ENCODE results near the gene VSTM4.

VSTM4 gene

DNA sequence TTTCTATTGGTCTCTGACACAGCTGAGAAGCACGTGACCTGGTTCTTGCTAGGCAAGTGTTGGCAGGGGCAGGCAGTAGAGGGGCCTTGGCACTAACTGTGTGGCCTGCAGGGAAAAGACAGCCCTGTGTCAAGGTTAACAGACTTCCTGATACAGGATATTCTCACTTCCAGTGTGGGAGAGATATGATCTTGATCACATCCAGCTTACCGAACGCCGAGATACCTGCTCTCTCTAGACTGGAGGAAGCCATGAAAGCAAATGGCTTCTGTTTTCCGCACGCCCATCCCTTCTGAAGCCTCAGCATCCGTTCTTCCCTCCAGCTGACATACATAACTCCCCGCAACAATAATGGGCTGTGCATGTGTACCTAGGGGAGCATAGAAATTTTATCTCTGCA, 79.4 kb downstream of the VSTM4 start:
- no peaks in the 10 kb centered on the region for H3K9me3 Mint-ChIP-seq
- no peaks in the 10 kb centered on the region for H3K27me3 Mint-ChIP-seq (ENCODE audit: low read depth)
- no peak overlapping the region for H3K27ac Mint-ChIP-seq
- H3K4me3 Mint-ChIP-seq, result no peak overlapping the region
- no peaks in the 10 kb centered on the region for H3K4me1 Mint-ChIP-seq (ENCODE audit: low read depth)
- no peaks in the 10 kb centered on the region for H3K36me3 Mint-ChIP-seq (ENCODE audit: low read depth)
- no peak for DNase-seq (ENCODE audit: low spot score)

DNA sequence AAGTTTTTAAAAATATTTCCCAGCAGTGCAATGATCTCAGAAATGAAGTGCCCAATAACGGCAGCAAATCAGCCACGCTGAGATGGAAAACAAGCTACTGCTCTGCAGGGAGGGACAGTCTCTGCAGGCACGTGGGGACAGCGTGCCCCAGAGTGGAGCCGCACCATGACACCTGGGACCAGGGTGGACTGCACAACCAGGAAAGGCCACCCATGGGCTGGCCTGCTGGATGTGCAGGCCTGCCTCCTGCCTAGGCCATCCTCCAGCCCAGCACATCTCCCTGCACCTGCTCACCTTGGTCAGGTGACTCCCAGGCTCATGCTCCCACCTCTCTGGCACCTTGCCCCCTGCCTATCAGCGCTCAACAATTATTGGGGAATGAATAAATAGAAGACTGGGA, 80.4 kb downstream of the VSTM4 start:
- no peak overlapping the region for H3K4me3 Mint-ChIP-seq

DNA sequence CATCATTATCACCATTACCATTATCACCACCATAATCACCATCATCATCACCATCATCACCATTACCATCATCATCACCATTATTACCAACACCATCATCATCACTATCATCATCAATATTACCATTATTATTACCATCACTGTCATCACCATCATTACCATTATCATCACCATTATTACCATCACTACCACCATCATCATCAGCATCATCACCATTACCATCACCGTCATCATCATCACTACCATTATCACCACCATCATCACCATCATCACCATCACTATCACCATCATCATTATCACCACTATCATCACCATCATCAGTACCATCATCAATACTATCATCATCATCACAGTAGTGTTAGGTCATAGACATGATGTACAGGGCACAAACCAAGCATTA, 81.4 kb downstream of the VSTM4 start:
- Mint-ChIP-seq H3K27me3 (ENCODE audit: low read depth) (no peaks in the 10 kb centered on the region), H3K4me3 (no peak overlapping the region), H3K36me3 (ENCODE audit: low read depth) (no peaks in the 10 kb centered on the region), H3K27ac (no peak overlapping the region), H3K4me1 (ENCODE audit: low read depth) (no peaks in the 10 kb centered on the region), H3K9me3 (no peaks in the 10 kb centered on the region)
- no peak for DNase-seq (ENCODE audit: low spot score)

More for the DNA sequence above, 80.4 kb downstream of the VSTM4 start:
- DNase-seq (ENCODE audit: low spot score), result no peak
- H3K27ac Mint-ChIP-seq, result no peak overlapping the region
- H3K4me1 Mint-ChIP-seq (ENCODE audit: low read depth), result no peaks in the 10 kb centered on the region
- H3K9me3 Mint-ChIP-seq, result no peaks in the 10 kb centered on the region
- H3K36me3 Mint-ChIP-seq (ENCODE audit: low read depth), result no peaks in the 10 kb centered on the region
- no peaks in the 10 kb centered on the region for H3K27me3 Mint-ChIP-seq (ENCODE audit: low read depth)

DNA sequence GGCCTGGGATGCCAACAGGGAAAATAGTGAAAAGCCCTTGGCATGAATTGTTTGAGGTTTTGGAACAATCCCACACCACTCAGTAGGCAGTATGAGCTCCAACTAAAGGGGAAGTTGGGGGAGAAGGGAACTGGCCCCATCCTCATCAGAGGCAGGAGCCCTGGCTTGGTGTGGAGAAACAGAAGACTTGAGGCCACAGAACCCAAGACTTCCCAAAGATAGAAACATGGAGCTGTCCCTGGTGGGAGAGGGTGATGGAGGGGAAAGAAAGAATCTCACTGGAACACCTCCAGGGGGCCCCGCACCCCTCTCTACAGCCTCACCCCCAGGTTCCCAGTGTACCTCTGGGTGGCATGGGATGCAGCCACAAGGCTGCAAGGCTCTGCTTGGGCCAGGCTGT, 85.7 kb downstream of the VSTM4 start:
- no peaks in the 10 kb centered on the region for H3K36me3 Mint-ChIP-seq (ENCODE audit: low read depth)
- H3K4me1 Mint-ChIP-seq (ENCODE audit: low read depth), result no peaks in the 10 kb centered on the region
- no peak overlapping the region for H3K4me3 Mint-ChIP-seq
- peaks cover 2% of the 10 kb centered on the region for H3K27me3 Mint-ChIP-seq (ENCODE audit: low read depth)
- no peaks in the 10 kb centered on the region for H3K9me3 Mint-ChIP-seq
- H3K27ac Mint-ChIP-seq, result no peak overlapping the region
- no peak for DNase-seq (ENCODE audit: low spot score)

DNA sequence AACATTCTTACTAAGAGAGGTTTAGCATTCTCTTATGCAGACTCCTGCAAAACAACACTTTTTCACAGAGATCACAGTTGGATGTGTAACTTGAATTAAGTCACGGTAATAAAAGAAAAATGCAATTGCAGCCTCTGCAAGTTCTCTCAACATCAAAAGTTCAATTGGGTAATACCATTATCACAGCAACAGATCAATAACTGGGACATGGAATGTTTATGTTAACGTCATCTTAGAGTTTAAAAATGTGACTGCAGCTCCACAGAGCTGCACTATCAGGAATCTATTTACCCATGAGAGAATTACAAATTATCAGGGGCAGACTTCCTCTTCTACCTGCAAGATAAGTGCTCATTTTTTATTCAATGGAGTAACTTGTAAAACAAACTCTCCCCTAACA, 86.7 kb downstream of the VSTM4 start:
- Mint-ChIP-seq H3K27ac (no peak overlapping the region), H3K4me3 (no peak overlapping the region), H3K36me3 (ENCODE audit: low read depth) (no peaks in the 10 kb centered on the region), H3K4me1 (ENCODE audit: low read depth) (no peaks in the 10 kb centered on the region), H3K9me3 (no peaks in the 10 kb centered on the region), H3K27me3 (ENCODE audit: low read depth) (peaks cover 2% of the 10 kb centered on the region)
- no peak for DNase-seq (ENCODE audit: low spot score)

DNA sequence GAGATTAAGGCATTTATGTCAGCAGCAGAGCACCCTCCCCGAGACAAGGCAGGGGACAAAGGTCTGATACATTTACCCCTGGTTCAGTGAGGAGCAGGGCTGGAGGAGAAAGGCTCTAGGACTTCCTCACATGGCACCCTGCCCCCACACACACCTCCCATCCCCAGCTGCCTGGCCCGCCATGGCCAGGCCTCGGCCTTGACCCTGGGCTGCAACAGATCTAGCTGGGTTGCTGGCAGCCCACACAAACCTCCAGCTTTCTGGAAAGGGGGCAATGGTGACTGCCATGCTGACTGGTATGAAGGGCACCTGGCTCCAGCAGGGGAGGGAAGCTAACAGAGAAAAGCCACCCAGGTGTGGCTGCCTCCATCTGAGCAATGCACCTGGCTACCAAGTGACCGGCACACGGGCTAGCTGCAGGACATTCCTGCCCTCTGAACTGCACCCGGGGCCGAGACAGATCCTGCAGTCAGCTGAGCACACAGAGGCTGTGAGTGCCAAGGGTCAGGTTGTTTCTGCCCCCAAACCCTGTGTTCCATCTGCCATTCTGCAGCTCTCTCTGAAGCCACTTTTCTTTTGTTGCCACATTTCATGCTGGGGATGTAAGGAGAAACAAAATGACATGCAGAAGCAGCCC, 89.9 kb downstream of the VSTM4 start:
- Mint-ChIP-seq H3K4me3 (no peak overlapping the region), H3K36me3 (ENCODE audit: low read depth) (no peaks in the 10 kb centered on the region), H3K9me3 (no peaks in the 10 kb centered on the region), H3K4me1 (ENCODE audit: low read depth) (no peaks in the 10 kb centered on the region), H3K27me3 (ENCODE audit: low read depth) (peaks cover 7% of the 10 kb centered on the region), H3K27ac (no peak overlapping the region)
- no peak for DNase-seq (ENCODE audit: low spot score)

DNA sequence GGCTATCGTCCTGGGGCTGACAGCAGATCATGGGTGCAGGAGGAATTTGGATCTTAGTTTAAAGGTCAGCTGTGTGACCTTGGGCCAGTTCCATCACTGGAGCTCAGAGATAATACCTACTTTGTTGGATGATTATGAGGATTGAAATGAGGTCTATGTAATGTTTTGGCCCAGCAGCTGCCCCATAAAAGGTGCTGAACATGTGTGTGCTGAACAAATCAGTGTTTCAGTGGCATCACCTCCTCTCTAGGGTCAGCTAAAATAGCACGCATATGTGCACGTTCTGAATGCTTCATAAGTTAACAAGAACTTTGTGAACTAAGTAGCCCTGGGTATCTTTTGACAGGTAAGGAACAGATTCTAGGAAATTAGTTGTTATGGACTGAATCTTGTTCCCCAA, 90.8 kb downstream of the VSTM4 start:
- no peak overlapping the region for H3K27ac Mint-ChIP-seq
- H3K27me3 Mint-ChIP-seq (ENCODE audit: low read depth), result peaks cover 11% of the 10 kb centered on the region
- no peak for DNase-seq (ENCODE audit: low spot score)
- no peak overlapping the region for H3K4me3 Mint-ChIP-seq
- H3K36me3 Mint-ChIP-seq (ENCODE audit: low read depth), result no peaks in the 10 kb centered on the region
- no peaks in the 10 kb centered on the region for H3K9me3 Mint-ChIP-seq
- H3K4me1 Mint-ChIP-seq (ENCODE audit: low read depth), result no peaks in the 10 kb centered on the region

DNA sequence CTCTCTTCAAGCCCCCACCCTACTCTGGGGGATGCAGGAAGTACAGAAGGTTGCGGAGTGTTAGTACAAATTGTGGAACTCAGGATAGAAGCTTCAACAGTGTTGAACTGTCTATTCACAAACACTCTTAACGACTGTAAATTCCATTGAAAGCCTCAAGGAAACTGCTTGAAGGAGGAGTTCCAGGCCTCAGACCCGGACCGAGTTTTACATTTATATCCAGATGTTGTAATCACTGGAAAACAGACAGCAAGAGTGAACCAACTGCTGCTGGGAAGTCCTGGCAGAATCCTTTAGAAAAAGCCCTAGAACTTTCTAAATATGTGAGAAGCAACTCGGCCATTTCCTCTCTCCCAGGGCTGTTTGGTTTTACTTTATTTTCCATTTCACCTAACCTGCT, 91.6 kb downstream of the VSTM4 start:
- Mint-ChIP-seq H3K36me3 (ENCODE audit: low read depth) (no peaks in the 10 kb centered on the region), H3K4me1 (ENCODE audit: low read depth) (no peaks in the 10 kb centered on the region), H3K27ac (no peak overlapping the region), H3K27me3 (ENCODE audit: low read depth) (peaks cover 11% of the 10 kb centered on the region), H3K4me3 (no peak overlapping the region), H3K9me3 (no peaks in the 10 kb centered on the region)
- DNase-seq (ENCODE audit: low spot score), result no peak

DNA sequence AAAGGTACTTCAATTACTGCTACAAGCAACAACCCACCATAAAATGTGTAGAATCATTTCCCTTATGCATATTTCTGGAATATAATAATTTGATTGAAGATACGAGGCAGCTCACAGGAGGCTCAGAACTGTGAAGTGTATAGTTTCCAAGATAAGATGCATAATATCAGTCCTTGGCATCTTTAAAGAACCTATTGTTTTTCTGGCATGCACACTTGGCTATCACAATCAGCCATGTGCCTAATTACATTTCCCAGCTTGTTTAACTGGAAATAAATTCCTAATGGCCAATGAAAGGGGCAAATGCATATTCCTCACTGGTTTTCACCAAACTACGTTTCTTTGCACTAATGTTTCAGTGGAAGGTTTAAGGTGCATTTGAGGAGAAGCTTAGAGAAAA, 92.3 kb downstream of the VSTM4 start:
- H3K36me3 Mint-ChIP-seq (ENCODE audit: low read depth), result no peaks in the 10 kb centered on the region
- no peak overlapping the region for H3K27ac Mint-ChIP-seq
- no peak overlapping the region for H3K4me3 Mint-ChIP-seq
- peaks cover 11% of the 10 kb centered on the region for H3K27me3 Mint-ChIP-seq (ENCODE audit: low read depth)
- no peaks in the 10 kb centered on the region for H3K9me3 Mint-ChIP-seq
- H3K4me1 Mint-ChIP-seq (ENCODE audit: low read depth), result no peaks in the 10 kb centered on the region
- no peak for DNase-seq (ENCODE audit: low spot score)

DNA sequence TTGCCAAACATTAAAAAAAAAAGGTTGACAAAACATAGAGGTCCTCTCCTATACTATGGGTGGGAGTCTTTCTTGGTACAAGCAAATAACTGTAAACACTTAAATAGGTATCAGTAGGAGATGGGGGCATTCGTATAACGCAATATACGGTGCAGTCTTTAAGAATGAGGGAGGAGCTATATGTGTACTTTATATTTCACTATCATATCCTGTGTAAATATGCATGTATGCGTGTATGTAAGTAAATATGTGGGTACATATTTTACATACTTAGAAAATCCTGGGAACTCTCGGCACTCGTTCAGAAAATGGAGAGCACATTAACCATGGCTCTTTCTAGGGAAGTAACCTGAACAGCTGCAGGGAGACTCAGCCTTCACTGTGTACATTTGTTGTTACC, 93.6 kb downstream of the VSTM4 start:
- no peak overlapping the region for H3K4me3 Mint-ChIP-seq
- peaks cover 11% of the 10 kb centered on the region for H3K27me3 Mint-ChIP-seq (ENCODE audit: low read depth)
- H3K4me1 Mint-ChIP-seq (ENCODE audit: low read depth), result no peaks in the 10 kb centered on the region
- no peaks in the 10 kb centered on the region for H3K36me3 Mint-ChIP-seq (ENCODE audit: low read depth)
- no peak for DNase-seq (ENCODE audit: low spot score)
- H3K9me3 Mint-ChIP-seq, result no peaks in the 10 kb centered on the region
- no peak overlapping the region for H3K27ac Mint-ChIP-seq

DNA sequence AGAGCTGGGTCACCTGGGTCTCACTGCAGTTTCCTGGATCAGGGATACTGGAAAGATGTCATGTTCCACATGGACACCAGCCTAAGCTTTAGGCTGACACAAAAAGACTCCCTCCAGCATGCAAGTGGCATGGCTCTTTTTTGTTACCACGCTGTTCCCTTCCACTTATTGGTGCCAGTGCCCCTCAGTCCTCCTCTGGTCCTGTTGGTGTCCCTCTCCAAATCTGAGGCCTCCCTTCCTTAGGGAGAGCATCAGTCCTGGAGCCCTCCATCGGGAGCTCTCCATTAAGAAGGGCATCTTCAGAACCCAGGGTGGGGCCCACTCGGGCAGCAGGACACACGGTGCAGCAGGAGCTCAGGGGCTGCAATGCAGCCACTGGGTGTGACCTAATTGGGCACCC, 99.6 kb downstream of the VSTM4 start:
- H3K4me3 Mint-ChIP-seq, result no peak overlapping the region
- no peak overlapping the region for H3K27ac Mint-ChIP-seq
- H3K4me1 Mint-ChIP-seq (ENCODE audit: low read depth), result no peaks in the 10 kb centered on the region
- no peaks in the 10 kb centered on the region for H3K36me3 Mint-ChIP-seq (ENCODE audit: low read depth)
- no peaks in the 10 kb centered on the region for H3K9me3 Mint-ChIP-seq
- peaks cover 8% of the 10 kb centered on the region for H3K27me3 Mint-ChIP-seq (ENCODE audit: low read depth)
- DNase-seq (ENCODE audit: low spot score), result no peak

DNA sequence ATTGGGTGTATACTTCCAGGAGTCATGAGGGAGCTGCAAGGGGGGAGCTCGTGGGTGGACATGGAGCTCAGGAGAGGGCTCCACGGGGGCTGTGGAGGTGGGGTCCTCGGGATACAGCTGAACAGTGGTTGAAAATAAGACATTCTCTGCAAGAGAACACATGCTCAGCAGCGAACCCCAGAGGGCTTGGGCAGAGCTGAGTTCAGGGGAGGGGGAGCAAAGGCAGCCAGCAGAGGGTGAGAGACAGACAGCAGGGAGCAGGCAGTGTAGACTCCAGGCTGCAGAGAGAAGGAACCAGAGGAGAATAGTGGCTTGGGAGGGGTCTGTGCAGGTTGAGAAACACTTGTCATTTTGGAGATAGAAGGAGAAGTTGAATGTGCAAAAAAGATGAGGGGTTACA, 102.7 kb downstream of the VSTM4 start:
- H3K36me3 Mint-ChIP-seq (ENCODE audit: low read depth), result no peaks in the 10 kb centered on the region
- DNase-seq (ENCODE audit: low spot score), result no peak
- peaks cover 2% of the 10 kb centered on the region for H3K27me3 Mint-ChIP-seq (ENCODE audit: low read depth)
- no peak overlapping the region for H3K4me3 Mint-ChIP-seq
- H3K4me1 Mint-ChIP-seq (ENCODE audit: low read depth), result peaks cover 2% of the 10 kb centered on the region
- no peak overlapping the region for H3K27ac Mint-ChIP-seq
- no peaks in the 10 kb centered on the region for H3K9me3 Mint-ChIP-seq

DNA sequence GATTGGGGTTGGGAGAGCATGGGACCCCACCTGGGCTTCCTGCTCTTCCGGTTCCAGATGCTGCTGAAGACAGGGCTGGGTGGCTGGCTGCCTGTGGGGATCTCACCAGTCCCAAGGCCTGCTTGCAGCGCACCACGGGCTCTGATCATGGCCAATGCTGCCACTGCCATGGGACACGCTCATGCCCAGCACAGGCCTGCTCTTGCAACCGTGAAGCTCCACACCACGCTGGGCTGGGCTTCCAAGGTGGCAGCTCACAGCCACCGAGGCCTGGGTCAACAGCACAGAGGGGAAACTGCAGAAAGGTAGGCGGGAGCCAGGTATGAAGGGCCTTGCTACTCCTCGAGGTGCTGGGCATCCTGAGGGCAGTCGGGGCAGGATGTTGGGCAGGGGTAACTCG, 103.6 kb downstream of the VSTM4 start:
- Mint-ChIP-seq H3K27me3 (ENCODE audit: low read depth) (peaks cover 2% of the 10 kb centered on the region), H3K4me3 (no peak overlapping the region), H3K9me3 (no peaks in the 10 kb centered on the region), H3K27ac (no peak overlapping the region), H3K4me1 (ENCODE audit: low read depth) (peaks cover 2% of the 10 kb centered on the region), H3K36me3 (ENCODE audit: low read depth) (no peaks in the 10 kb centered on the region)
- DNase-seq (ENCODE audit: low spot score), result no peak

DNA sequence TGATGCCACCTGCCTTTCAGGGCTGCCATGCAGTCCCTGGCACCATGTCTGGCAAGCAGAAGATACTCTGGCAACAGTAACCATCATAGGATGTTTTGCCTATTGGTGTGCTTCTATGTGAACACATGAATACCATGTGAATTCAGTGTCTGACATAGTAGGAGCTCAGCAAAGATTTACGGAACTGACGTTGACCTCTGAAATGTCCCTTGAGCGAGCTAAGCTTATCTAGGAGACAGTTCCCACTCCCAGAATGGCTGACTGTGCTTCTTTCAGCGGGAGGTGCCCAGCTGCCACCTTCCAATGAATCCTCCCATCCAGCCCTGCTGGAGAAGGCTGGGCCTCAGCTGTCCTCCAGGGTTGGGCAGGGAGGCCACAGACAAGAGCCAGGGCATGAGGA, 104.5 kb downstream of the VSTM4 start:
- no peak for DNase-seq (ENCODE audit: low spot score)
- Mint-ChIP-seq H3K27me3 (ENCODE audit: low read depth) (peaks cover 2% of the 10 kb centered on the region), H3K9me3 (no peaks in the 10 kb centered on the region), H3K4me3 (no peak overlapping the region), H3K27ac (no peak overlapping the region), H3K36me3 (ENCODE audit: low read depth) (no peaks in the 10 kb centered on the region), H3K4me1 (ENCODE audit: low read depth) (peaks cover 2% of the 10 kb centered on the region)

DNA sequence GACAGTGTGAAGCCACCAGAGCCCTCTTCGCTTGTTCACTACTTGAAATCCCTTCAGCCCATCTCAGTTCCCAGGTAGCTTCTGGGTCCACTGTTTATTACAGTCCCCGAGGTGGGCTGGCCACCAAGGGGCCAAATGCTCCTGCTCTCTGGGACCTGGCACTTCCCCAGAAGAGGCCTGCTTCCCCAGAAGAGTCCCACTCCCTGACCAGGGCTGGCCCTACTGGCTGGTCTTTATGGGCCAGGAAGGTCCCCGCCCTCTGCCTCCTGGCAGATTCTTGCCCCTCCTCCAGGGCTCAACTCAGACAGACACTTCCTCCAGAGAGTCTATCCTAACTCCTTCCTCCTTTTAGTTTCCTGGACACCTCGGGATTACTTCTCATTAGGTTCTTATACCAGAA, 105.0 kb downstream of the VSTM4 start:
- peaks cover 2% of the 10 kb centered on the region for H3K4me1 Mint-ChIP-seq (ENCODE audit: low read depth)
- no peak for DNase-seq (ENCODE audit: low spot score)
- H3K27ac Mint-ChIP-seq, result no peak overlapping the region
- H3K9me3 Mint-ChIP-seq, result no peaks in the 10 kb centered on the region
- H3K36me3 Mint-ChIP-seq (ENCODE audit: low read depth), result no peaks in the 10 kb centered on the region
- no peak overlapping the region for H3K4me3 Mint-ChIP-seq
- H3K27me3 Mint-ChIP-seq (ENCODE audit: low read depth), result peaks cover 2% of the 10 kb centered on the region

Data from T-helper 2 cell treated with Interferon-gamma antibody and Interleukin-4, amounts not matched to agents 5 μg/mL and 100 μg/mL, for 36 hours (primary cell).